Activated T-helper 2 cell treated with anti-CD3 and anti-CD28 coated beads, Interferon-gamma antibody, Interleukin-2, Interleukin-4, amounts not matched to agents 10 μg/mL and 5 μg/mL and 100 μg/mL, durations not matched to agents 14 hours and 24 hours and 36 hours (primary cell): ENCODE measurements around the gene UBE2F. TPM values are rescaled to one million over a fixed set of nuclear protein-coding genes. Genes with fewer than 3 reads are reported as not detected.
"Not testable (repeated sequence)": the region's sequence is repeated elsewhere in the genome, so short reads cannot be mapped to it uniquely, and the experiment has no call there.

Experiments used
- DNase-seq: peaks from one replicate; pipeline ENCODE4 v3.0.0; 2021; ENCODE audit warnings: low spot score
- H3K27ac Mint-ChIP-seq: one replicate; pipeline ENCODE4 v1.8.0; 2021; ENCODE audit warnings: mixed read lengths
- H3K27me3 Mint-ChIP-seq: one replicate; pipeline ENCODE4 v1.8.0; 2021; ENCODE audit warnings: low read depth, mixed read lengths
- H3K36me3 Mint-ChIP-seq: one replicate; pipeline ENCODE4 v1.8.0; 2021; ENCODE audit warnings: low read depth, mixed read lengths
- H3K4me1 Mint-ChIP-seq: one replicate; pipeline ENCODE4 v1.8.0; 2021; ENCODE audit warnings: low read depth, mixed read lengths
- H3K4me3 Mint-ChIP-seq: one replicate; pipeline ENCODE4 v1.8.0; 2021; ENCODE audit warnings: low read depth, mild to moderate bottlenecking, moderate library complexity, mixed read lengths
- H3K9me3 Mint-ChIP-seq: one replicate; pipeline ENCODE4 v1.8.0; 2021; ENCODE audit warnings: mixed read lengths
- intact Hi-C: fragments of 100-400 bp; cut with micrococcal nuclease; formaldehyde crosslinking; loops from one replicate; pipeline ENCODE4 v1.15.1; 2023
- total RNA-seq: library from RNA; stranded (reverse); gene quantifications from 2 replicates; pipeline ENCODE4 v1.2.3, GENCODE V29; 2022

Gene UBE2F
- total RNA-seq, 1 donor from 2014 or later, result 137 TPM

- Mint-ChIP-seq H3K4me3 (no peak overlapping the region), H3K4me1 (peaks cover 12% of the 10 kb centered on the region), H3K9me3 (peaks cover 11% of the 10 kb centered on the region), H3K27me3 (no peaks in the 10 kb centered on the region), H3K36me3 (peaks cover 9% of the 10 kb centered on the region), H3K27ac (no peak overlapping the region)
- intact Hi-C loops, result no loop called here
- no peak for DNase-seq
Observed at GRCh38 chr2:237931205-237931721, 35.6 kb upstream of the UBE2F start.

- no peaks in the 10 kb centered on the region for H3K27me3 Mint-ChIP-seq
- H3K36me3 Mint-ChIP-seq, result peaks cover 9% of the 10 kb centered on the region
- no peak overlapping the region for H3K4me3 Mint-ChIP-seq
- H3K9me3 Mint-ChIP-seq, result peaks cover 11% of the 10 kb centered on the region
- peaks cover 11% of the 10 kb centered on the region for H3K4me1 Mint-ChIP-seq
- intact Hi-C loops, result loop anchor here (2.0 kb wide), 1 partner anchor 28 kb away; no protein-coding TSS in a partner anchor
- peak overlapping the region; percentile 39 for H3K27ac Mint-ChIP-seq
- DNase-seq, result no peak
Observed at GRCh38 chr2:237932731-237933131, 34.1 kb upstream of the UBE2F start.

- H3K9me3 Mint-ChIP-seq, result peaks cover 11% of the 10 kb centered on the region
- H3K36me3 Mint-ChIP-seq, result peaks cover 9% of the 10 kb centered on the region
- peaks cover 14% of the 10 kb centered on the region for H3K4me1 Mint-ChIP-seq
- no peak for DNase-seq
- H3K4me3 Mint-ChIP-seq, result no peak overlapping the region
- peak overlapping the region; percentile 71 for H3K27ac Mint-ChIP-seq
- H3K27me3 Mint-ChIP-seq, result no peaks in the 10 kb centered on the region
- intact Hi-C loops, result no loop called here
Observed at GRCh38 chr2:237934186-237934585, 32.6 kb upstream of the UBE2F start.

GRCh38 chr2:237935740-237936452 is 30.9 kb upstream of the UBE2F start:
- DNase-seq, result no peak
- Mint-ChIP-seq H3K27ac (no peak overlapping the region), H3K4me1 (peaks cover 28% of the 10 kb centered on the region), H3K4me3 (no peak overlapping the region), H3K27me3 (no peaks in the 10 kb centered on the region), H3K9me3 (no peaks in the 10 kb centered on the region), H3K36me3 (peaks cover 4% of the 10 kb centered on the region)
- intact Hi-C loops, result no loop called here

GRCh38 chr2:237939251-237939650 is 27.6 kb upstream of the UBE2F start:
- intact Hi-C loops, result no loop called here
- Mint-ChIP-seq H3K27ac (no peak overlapping the region), H3K4me1 (peaks cover 42% of the 10 kb centered on the region), H3K27me3 (no peaks in the 10 kb centered on the region), H3K4me3 (no peak overlapping the region), H3K36me3 (peaks cover 15% of the 10 kb centered on the region), H3K9me3 (peaks cover 6% of the 10 kb centered on the region)
- no peak for DNase-seq

- Mint-ChIP-seq H3K27ac (no peak overlapping the region), H3K27me3 (no peaks in the 10 kb centered on the region), H3K36me3 (peaks cover 25% of the 10 kb centered on the region), H3K4me3 (no peak overlapping the region), H3K9me3 (peaks cover 18% of the 10 kb centered on the region), H3K4me1 (peaks cover 42% of the 10 kb centered on the region)
- intact Hi-C loops, result no loop called here
- DNase-seq, result no peak
Observed at GRCh38 chr2:237940828-237941227, 26.0 kb upstream of the UBE2F start.

- Mint-ChIP-seq H3K27ac (no peak overlapping the region), H3K4me3 (no peak overlapping the region), H3K36me3 (peaks cover 28% of the 10 kb centered on the region), H3K4me1 (peaks cover 45% of the 10 kb centered on the region), H3K27me3 (no peaks in the 10 kb centered on the region), H3K9me3 (peaks cover 22% of the 10 kb centered on the region)
- intact Hi-C loops, result no loop called here
- no peak for DNase-seq
Observed at GRCh38 chr2:237941239-237941638, 25.6 kb upstream of the UBE2F start.

- Mint-ChIP-seq H3K9me3 (peaks cover 33% of the 10 kb centered on the region), H3K4me1 (peaks cover 46% of the 10 kb centered on the region), H3K4me3 (no peak overlapping the region), H3K27me3 (no peaks in the 10 kb centered on the region), H3K36me3 (peaks cover 38% of the 10 kb centered on the region), H3K27ac (peak overlapping the region; percentile 92)
- intact Hi-C loops, result no loop called here
- DNase-seq, result no peak
Observed at GRCh38 chr2:237942513-237942899, 24.3 kb upstream of the UBE2F start.

- H3K27ac Mint-ChIP-seq, result no peak overlapping the region
- no peak for DNase-seq
- H3K9me3 Mint-ChIP-seq, result peaks cover 33% of the 10 kb centered on the region
- intact Hi-C loops, result no loop called here
- H3K27me3 Mint-ChIP-seq, result no peaks in the 10 kb centered on the region
- H3K4me3 Mint-ChIP-seq, result no peak overlapping the region
- H3K36me3 Mint-ChIP-seq, result peaks cover 39% of the 10 kb centered on the region
- peaks cover 46% of the 10 kb centered on the region for H3K4me1 Mint-ChIP-seq
Observed at GRCh38 chr2:237943395-237944094, 23.3 kb upstream of the UBE2F start.

- no peak overlapping the region for H3K27ac Mint-ChIP-seq
- H3K9me3 Mint-ChIP-seq, result peaks cover 33% of the 10 kb centered on the region
- intact Hi-C loops, result no loop called here
- H3K4me3 Mint-ChIP-seq, result no peak overlapping the region
- no peak for DNase-seq
- H3K36me3 Mint-ChIP-seq, result peaks cover 39% of the 10 kb centered on the region
- peaks cover 43% of the 10 kb centered on the region for H3K4me1 Mint-ChIP-seq
- H3K27me3 Mint-ChIP-seq, result no peaks in the 10 kb centered on the region
Observed at GRCh38 chr2:237944302-237944701, 22.5 kb upstream of the UBE2F start.

- Mint-ChIP-seq H3K36me3 (peaks cover 35% of the 10 kb centered on the region), H3K27ac (no peak overlapping the region), H3K4me1 (peaks cover 26% of the 10 kb centered on the region), H3K4me3 (no peak overlapping the region), H3K9me3 (peaks cover 33% of the 10 kb centered on the region), H3K27me3 (peaks cover 1% of the 10 kb centered on the region)
- intact Hi-C loops, result no loop called here
- no peak for DNase-seq
Observed at GRCh38 chr2:237946423-237946822, 20.4 kb upstream of the UBE2F start.

- H3K27ac Mint-ChIP-seq, DNase-seq, H3K4me1 Mint-ChIP-seq, H3K4me3 Mint-ChIP-seq, H3K36me3 Mint-ChIP-seq, intact Hi-C loops: not testable (repeated sequence)
- H3K27me3 Mint-ChIP-seq, result peaks cover 17% of the 10 kb centered on the region
- peaks cover 10% of the 10 kb centered on the region for H3K9me3 Mint-ChIP-seq
Observed at GRCh38 chr2:237951354-237951753, 15.5 kb upstream of the UBE2F start.

GRCh38 chr2:237951878-237952277 is 14.9 kb upstream of the UBE2F start:
- Mint-ChIP-seq H3K4me1 (peaks cover 4% of the 10 kb centered on the region), H3K27me3 (peaks cover 19% of the 10 kb centered on the region), H3K36me3 (peaks cover 7% of the 10 kb centered on the region), H3K27ac (no peak overlapping the region), H3K4me3 (no peak overlapping the region), H3K9me3 (peaks cover 5% of the 10 kb centered on the region)
- no peak for DNase-seq
- intact Hi-C loops, result no loop called here
